ENCODE measurements around the gene BBC3.

BBC3 gene

GRCh38 chr19:47231215-47232054 is 436 bp upstream of the BBC3 start:
- peak; percentile 51 for DNase-seq (ENCODE audit: low read depth)

GRCh38 chr19:47230054-47230920 is 712 bp downstream of the BBC3 start:
- DNase-seq (ENCODE audit: low read depth), result no peak

- DNase-seq (ENCODE audit: low read depth), result no peak
Measured at GRCh38 chr19:47229676-47230053, 1.3 kb downstream of the BBC3 start.

- no peak for DNase-seq (ENCODE audit: low read depth)
Measured at GRCh38 chr19:47228937-47229675, 1.9 kb downstream of the BBC3 start.

GRCh38 chr19:47228168-47228936 is 2.6 kb downstream of the BBC3 start:
- no peak for DNase-seq (ENCODE audit: low read depth)

- DNase-seq (ENCODE audit: low read depth), result peak; percentile 67
Measured at GRCh38 chr19:47227352-47228167, 3.4 kb downstream of the BBC3 start.

- no peak for DNase-seq (ENCODE audit: low read depth)
Measured at GRCh38 chr19:47226426-47227351, 4.3 kb downstream of the BBC3 start.

- DNase-seq (ENCODE audit: low read depth), result peak; percentile 55
Measured at GRCh38 chr19:47225746-47226425, 5.1 kb downstream of the BBC3 start.

GRCh38 chr19:47221890-47222289 is 9.1 kb downstream of the BBC3 start:
- DNase-seq (ENCODE audit: low read depth), result no peak

GRCh38 chr19:47221080-47221841 is 9.7 kb downstream of the BBC3 start:
- DNase-seq (ENCODE audit: low read depth), result no peak

GRCh38 chr19:47215581-47215980 is 15.4 kb downstream of the BBC3 start:
- no peak for DNase-seq (ENCODE audit: low read depth)

- peak; percentile 45 for DNase-seq (ENCODE audit: low read depth)
Measured at GRCh38 chr19:47210689-47211316, 20.2 kb downstream of the BBC3 start.

GRCh38 chr19:47210180-47210490 is 20.9 kb downstream of the BBC3 start:
- DNase-seq (ENCODE audit: low read depth), result no peak

- DNase-seq (ENCODE audit: low read depth), result no peak
Measured at GRCh38 chr19:47209319-47210179, 21.4 kb downstream of the BBC3 start.

- no peak for DNase-seq (ENCODE audit: low read depth)
Measured at GRCh38 chr19:47203254-47203653, 27.7 kb downstream of the BBC3 start.

GRCh38 chr19:47200530-47200929 is 30.5 kb downstream of the BBC3 start:
- no peak for DNase-seq (ENCODE audit: low read depth)

- no peak for DNase-seq (ENCODE audit: low read depth)
Measured at GRCh38 chr19:47197141-47197540, 33.9 kb downstream of the BBC3 start.
